Sigmoid colon (tissue), 4 donors: Measurements from ENCODE around the gene ZNF48.

ENCODE experiments used
- EP300 ChIP-seq, 4 donors: sonication (generic); formaldehyde crosslinking; IDR thresholded peaks; one replicate each; pipeline ENCODE4 v1.6.1; 2017; ENCODE audit warnings: antibody characterized with exemption in 4 of 4
- POLR2AphosphoS5 ChIP-seq, 4 donors: sonication (generic); formaldehyde crosslinking; IDR thresholded peaks; one replicate each; pipeline ENCODE4 v1.6.1; 2017; ENCODE audit warnings: antibody characterized with exemption in 4 of 4
- TF ChIP-seq, protein P1 (sequence below), 4 experiments: fragments of 450-650 bp in 3 of 4; fragments of 200-600 bp in 1 of 4; IDR thresholded peaks; one replicate each; pipeline ENCODE4 v1.5.1; 2016 to 2019; ENCODE audit warnings: antibody characterized with exemption in 4 of 4, mild to moderate bottlenecking in 3 of 4, moderate library complexity in 2 of 4

DNA sequence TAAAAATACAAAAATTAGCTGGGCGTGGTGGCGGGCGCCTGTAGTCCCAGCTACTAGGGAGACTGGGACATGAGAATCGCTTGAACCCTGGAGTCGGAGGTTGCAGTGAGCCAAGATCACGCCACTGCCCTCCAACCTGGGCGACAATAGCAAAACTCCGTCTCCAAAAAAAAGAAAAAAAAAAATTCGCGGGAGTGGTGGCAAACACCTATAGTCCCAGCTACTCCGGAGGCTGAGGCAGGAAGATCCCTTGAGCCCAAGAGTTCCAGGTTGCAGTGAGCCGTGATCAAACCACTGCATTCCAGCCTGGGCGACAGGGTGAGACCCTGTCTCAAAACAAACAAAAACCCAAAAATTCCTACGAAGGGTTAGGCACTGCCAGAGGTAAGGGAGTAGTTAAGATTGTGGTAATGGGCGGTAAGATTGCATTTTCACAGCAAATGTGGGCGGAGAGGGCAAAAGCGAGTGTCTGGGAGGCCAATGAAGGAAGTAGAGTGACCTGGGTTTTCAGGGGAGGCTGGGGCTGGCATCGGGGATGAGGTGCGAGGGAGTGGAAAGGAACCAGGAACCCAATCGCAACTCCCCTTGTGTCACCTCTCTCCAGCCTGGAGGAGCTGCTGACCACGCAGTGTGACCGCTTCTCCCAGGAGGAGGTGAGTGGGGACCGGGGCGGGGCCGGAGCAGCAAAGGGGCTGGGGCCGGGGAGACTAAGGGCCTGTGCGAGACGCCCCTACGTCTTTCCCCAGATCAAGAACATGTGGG lies 18.0 kb upstream of the ZNF48 start:
- TF ChIP-seq, protein P1, sequence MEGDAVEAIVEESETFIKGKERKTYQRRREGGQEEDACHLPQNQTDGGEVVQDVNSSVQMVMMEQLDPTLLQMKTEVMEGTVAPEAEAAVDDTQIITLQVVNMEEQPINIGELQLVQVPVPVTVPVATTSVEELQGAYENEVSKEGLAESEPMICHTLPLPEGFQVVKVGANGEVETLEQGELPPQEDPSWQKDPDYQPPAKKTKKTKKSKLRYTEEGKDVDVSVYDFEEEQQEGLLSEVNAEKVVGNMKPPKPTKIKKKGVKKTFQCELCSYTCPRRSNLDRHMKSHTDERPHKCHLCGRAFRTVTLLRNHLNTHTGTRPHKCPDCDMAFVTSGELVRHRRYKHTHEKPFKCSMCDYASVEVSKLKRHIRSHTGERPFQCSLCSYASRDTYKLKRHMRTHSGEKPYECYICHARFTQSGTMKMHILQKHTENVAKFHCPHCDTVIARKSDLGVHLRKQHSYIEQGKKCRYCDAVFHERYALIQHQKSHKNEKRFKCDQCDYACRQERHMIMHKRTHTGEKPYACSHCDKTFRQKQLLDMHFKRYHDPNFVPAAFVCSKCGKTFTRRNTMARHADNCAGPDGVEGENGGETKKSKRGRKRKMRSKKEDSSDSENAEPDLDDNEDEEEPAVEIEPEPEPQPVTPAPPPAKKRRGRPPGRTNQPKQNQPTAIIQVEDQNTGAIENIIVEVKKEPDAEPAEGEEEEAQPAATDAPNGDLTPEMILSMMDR (IDR thresholded peaks at IDR 0.05) = no peak
- TF ChIP-seq EP300 (IDR thresholded peaks at IDR 0.05) = no peak
- TF ChIP-seq POLR2AphosphoS5 (IDR thresholded peaks at IDR 0.05) = no peak
